ENCODE measurements around the gene MAP1LC3B2. TPM values are rescaled to one million over a fixed set of nuclear protein-coding genes. Genes with fewer than 3 reads are reported as not detected.

The MAP1LC3B2 gene
- total and polyA plus RNA-seq, 2 of the 8 experiments (the other 6 are each of a cell fraction or from before 2014, with no cell fraction given): 0.39 to 1.5 TPM

- no peak overlapping the region for H2BK120ac ChIP-seq (replicated peaks; ENCODE audit: low read depth, low read length)
- H3K36me3 ChIP-seq (ENCODE audit: control insufficient read depth in 2 of 4, insufficient read depth in 4 of 4, low read length in 3 of 4): no peaks in the 10 kb centered on the region
- H2BK20ac ChIP-seq (ENCODE audit: low read length): no peak overlapping the region
- H2BK15ac ChIP-seq (ENCODE audit: low read length): no peak overlapping the region
- H3K18ac ChIP-seq (ENCODE audit: extremely low read depth, low read length): no peak overlapping the region
- no peaks in the 10 kb centered on the region for H3K79me2 ChIP-seq (ENCODE audit: control insufficient read depth in 1 of 2, insufficient read depth in 2 of 2, low read length in 2 of 2)
- no peaks in the 10 kb centered on the region for H3K23me2 ChIP-seq (ENCODE audit: low read depth, low read length)
- no peak overlapping the region for H3K4me2 ChIP-seq (ENCODE audit: insufficient read depth in 1 of 2, low read depth in 2 of 2, low read length in 2 of 2)
- ChIA-PET CTCF (ENCODE audit: partially characterized antibody) (interaction anchor here (1.2 to 2.6 kb wide), 3 partner anchors 8 to 19 kb away, joined by 3 to 6 read pairs (median 3); partner anchors contain the start of gene MAP1LC3B2), POLR2A (ENCODE audit: partially characterized antibody) (no interaction called here)
- H3K9ac ChIP-seq (replicated peaks in 1 of 4; ENCODE audit: extremely low read depth in 1 of 4, low read depth in 3 of 4, low read length in 3 of 4): no peak overlapping the region
- H4K91ac ChIP-seq (replicated peaks; ENCODE audit: insufficient read length, low read length): no peak overlapping the region
- no peaks in the 10 kb centered on the region for H4K20me1 ChIP-seq (replicated peaks in 1 of 2; ENCODE audit: control insufficient read depth in 1 of 2, insufficient read depth in 2 of 2, low read length in 2 of 2)
- FAIRE-seq (no peak), DNase-seq (ENCODE audit: low read depth in 1 of 2, low spot score in 2 of 2) (no peak)
- no peaks in the 10 kb centered on the region for H3K79me1 ChIP-seq (ENCODE audit: low read depth, low read length)
- no peak overlapping the region for H2BK5ac ChIP-seq (ENCODE audit: low read depth, low read length)
- TF ChIP-seq PHF8 (conservative IDR thresholded peaks at IDR 0.05; ENCODE audit: low read depth, low read length): no peak
- TF ChIP-seq, protein P1, sequence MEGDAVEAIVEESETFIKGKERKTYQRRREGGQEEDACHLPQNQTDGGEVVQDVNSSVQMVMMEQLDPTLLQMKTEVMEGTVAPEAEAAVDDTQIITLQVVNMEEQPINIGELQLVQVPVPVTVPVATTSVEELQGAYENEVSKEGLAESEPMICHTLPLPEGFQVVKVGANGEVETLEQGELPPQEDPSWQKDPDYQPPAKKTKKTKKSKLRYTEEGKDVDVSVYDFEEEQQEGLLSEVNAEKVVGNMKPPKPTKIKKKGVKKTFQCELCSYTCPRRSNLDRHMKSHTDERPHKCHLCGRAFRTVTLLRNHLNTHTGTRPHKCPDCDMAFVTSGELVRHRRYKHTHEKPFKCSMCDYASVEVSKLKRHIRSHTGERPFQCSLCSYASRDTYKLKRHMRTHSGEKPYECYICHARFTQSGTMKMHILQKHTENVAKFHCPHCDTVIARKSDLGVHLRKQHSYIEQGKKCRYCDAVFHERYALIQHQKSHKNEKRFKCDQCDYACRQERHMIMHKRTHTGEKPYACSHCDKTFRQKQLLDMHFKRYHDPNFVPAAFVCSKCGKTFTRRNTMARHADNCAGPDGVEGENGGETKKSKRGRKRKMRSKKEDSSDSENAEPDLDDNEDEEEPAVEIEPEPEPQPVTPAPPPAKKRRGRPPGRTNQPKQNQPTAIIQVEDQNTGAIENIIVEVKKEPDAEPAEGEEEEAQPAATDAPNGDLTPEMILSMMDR (IDR thresholded peaks at IDR 0.05; ENCODE audit: control extremely low read depth in 1 of 3, insufficient read depth in 1 of 3, low read depth in 1 of 3, low read length in 3 of 3): peak in 1 of 3 experiments; percentile 3; a peak in 1 of 4 replicates
- no peak for TF ChIP-seq SP4 (IDR thresholded peaks at IDR 0.05; ENCODE audit: low read length)
- no peak for TF ChIP-seq CBX5 (IDR thresholded peaks at IDR 0.05; ENCODE audit: low read depth, low read length)
- H3K23ac ChIP-seq (ENCODE audit: insufficient read length): no peak overlapping the region
- no peak overlapping the region for H2BK12ac ChIP-seq (ENCODE audit: low read depth, low read length)
- H3K9me3 ChIP-seq (ENCODE audit: insufficient read depth in 2 of 2, low read depth in 1 of 2, low read length in 1 of 2): no peaks in the 10 kb centered on the region
- no peak overlapping the region for H3K14ac ChIP-seq (ENCODE audit: insufficient read length)
- H3K4me1 ChIP-seq (replicated peaks in 1 of 4; ENCODE audit: control insufficient read depth in 3 of 4, insufficient read depth in 4 of 4, low read length in 3 of 4): no peaks in the 10 kb centered on the region
- no peaks in the 10 kb centered on the region; a peak in 1 of 7 replicates for H3K27me3 ChIP-seq (replicated peaks in 1 of 4; ENCODE audit: control insufficient read depth in 3 of 4, extremely low read depth in 1 of 4, insufficient read depth in 3 of 4, low read length in 3 of 4)
- WGBS, 2 experiments (ENCODE audit: extremely low coverage in 1 of 2, insufficient coverage in 1 of 2, insufficient read length in 1 of 2, insufficient replicate concordance in 2 of 2, low coverage in 1 of 2, low lambda C conversion rate in 2 of 2, missing lambda C conversion rate in 1 of 2): 96% methylated on average over 2 of the region's 2 CpGs; no CpG with 5 or more reads in 1 of the 2 experiments
- no peak overlapping the region for H3K27ac ChIP-seq (ENCODE audit: low read depth, low read length)
- no peak overlapping the region for H4K8ac ChIP-seq (ENCODE audit: extremely low read depth, insufficient read depth, low read length)
- no peak overlapping the region for H2AFZ ChIP-seq (ENCODE audit: low read length)
- no peak overlapping the region for H3K4ac ChIP-seq (replicated peaks; ENCODE audit: insufficient read length, low read depth, low read length)
- no peak overlapping the region for H3K56ac ChIP-seq (replicated peaks; ENCODE audit: insufficient read length, low read depth, low read length)
- H4K5ac ChIP-seq (ENCODE audit: insufficient read length, low read depth, low read length): no peak overlapping the region
- H2AK5ac ChIP-seq (ENCODE audit: low read depth, low read length): no peak overlapping the region
- no peak overlapping the region for H3K4me3 ChIP-seq (ENCODE audit: extremely low read depth in 1 of 4, insufficient read depth in 2 of 4, low read depth in 3 of 4, low read length in 4 of 4)
Observed at GRCh38 chr12:116568203-116568602, 9.0 kb downstream of the MAP1LC3B2 start.

All from H1 (cell line).